ENCODE data around the gene MFSD11. TPM values are rescaled to one million over a fixed set of nuclear protein-coding genes. Genes with fewer than 3 reads are reported as not detected.
"Not testable (repeated sequence)": the region's sequence is repeated elsewhere in the genome, so short reads cannot be mapped to it uniquely, and the experiment has no call there.

MFSD11 gene
- total RNA-seq, 1 donor from 2014 or later: 42.3 TPM

GRCh38 chr17:76726776-76727718, 10.9 kb upstream of the MFSD11 start, which contains the start of gene METTL23:
Gene METTL23, plus strand, starts transcription at chr17:76726839. Its CDS starts 2,872 bp downstream, at chr17:76729711.
- peak; percentile 68 for DNase-seq

GRCh38 chr17:76727745-76728456, 10.0 kb upstream of the MFSD11 start:
- no peak for DNase-seq

DNA sequence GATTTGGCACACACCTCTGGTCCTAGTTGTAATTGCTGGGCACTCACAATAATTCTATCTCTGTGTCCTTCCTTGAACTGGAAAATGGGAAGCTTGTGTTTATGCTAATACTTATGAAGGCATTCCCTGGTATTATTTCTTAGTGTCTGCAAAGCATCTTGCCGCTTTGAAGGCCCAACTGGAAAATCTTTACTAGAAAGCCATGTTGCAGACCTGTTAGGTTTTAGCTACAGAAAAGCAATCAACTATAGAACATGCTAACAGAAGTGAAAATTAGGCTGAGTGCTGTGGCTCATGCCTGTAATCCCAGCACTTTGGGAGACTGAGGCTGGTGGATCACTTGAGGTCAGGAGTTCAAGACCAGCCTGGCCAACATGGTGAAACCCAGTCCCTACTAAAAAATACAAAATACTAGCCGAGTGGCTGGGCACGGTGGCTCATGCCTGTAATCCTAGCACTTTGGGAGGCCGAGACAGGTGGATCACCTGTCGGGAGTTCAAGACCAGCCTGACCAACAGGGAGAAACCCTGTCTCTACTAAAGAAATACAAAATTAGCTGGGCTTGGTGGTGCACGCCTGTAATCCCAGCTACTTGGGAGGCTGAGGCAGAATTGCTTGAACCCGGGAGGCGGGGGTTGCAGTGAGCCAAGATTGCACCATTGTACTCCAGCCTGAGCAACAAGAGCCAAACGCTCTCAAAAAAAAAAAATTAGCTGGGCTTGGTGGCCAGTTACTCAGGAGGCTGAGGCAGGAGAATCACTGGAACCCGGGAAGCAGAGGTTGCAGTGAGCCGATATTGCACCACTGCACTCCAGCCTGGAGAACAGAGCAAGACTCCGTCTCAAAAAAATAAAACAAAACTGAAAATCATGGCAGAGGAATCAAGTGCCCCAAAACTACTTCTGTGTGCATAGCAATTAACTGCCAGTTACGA, 5.9 kb upstream of the MFSD11 start:
- not testable (repeated sequence) for DNase-seq

- no peak for DNase-seq
These were observed 4.9 kb upstream of the MFSD11 start for GRCh38 chr17:76732734-76733617.

DNA sequence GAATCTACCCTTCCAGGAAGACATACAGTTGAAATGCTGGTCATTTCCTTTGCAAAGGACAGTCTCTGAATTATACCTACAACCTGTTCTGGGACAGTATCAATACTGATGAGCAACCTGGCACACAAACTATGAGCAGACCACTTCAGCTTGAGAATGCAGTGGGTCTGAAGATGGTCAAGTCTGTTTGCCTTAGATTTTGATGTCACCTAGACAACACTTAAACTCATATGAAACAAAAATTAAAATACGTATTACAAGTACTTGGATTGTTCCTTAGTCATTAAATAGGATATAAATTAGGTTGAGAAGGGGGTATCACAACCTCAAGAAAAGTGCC, 4.3 kb upstream of the MFSD11 start:
- DNase-seq: no peak

- no peak for DNase-seq
These were observed 3.7 kb upstream of the MFSD11 start for GRCh38 chr17:76734080-76734840.

DNA sequence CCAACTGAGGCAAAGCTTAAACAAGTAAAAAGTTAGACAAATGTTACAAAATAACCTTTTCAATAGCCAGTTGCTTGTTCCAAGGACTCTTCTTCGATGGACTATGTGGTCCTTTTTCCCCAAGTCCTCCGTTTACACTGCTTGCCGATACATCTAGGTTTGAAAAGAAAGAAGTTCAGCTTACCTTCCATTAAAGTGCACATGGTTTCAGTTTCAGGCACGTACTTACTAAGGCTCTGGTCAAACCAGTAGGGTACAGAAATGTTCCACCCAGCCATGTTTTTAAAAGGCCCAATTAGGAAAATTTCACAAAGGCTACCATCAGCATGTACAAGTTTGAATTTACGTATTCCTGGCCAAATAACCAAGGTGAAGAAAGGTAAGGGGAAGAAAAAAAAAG, 2.9 kb upstream of the MFSD11 start:
- DNase-seq: no peak

DNA sequence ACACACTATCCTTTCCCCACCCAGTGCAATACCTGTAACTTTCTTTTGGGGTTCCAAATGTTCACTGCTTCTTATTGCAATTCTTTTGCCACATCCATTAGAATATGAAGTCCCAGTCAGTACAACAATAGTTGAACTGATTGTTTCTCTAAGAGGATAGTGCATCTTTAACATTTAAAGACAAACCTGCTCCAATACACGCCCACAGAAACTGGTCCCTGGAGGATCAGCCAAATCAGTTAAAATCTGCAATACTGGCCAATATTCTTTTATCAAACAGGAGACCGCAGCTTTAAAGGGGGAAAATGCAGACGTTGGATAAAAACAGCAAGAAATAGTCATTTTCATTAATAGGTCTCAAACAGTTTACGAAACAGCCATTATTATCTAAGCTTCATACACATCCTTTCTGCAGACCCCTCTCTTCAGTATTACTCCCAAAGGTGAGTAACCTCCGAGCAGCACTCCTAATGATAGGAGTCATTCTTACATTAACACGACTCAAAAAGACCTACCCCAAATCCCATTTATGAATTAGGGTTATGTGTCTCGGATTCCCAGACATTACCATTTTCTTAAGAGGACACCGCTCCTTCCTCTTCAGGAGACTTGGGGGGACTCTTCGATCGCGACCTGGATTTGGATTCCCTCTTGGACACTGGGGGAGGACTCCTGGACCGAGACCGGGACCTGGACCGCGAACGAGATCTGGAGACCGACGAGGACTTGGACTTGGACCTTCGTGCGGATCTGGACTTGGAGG, 2.2 kb upstream of the MFSD11 start:
- DNase-seq: no peak

DNA sequence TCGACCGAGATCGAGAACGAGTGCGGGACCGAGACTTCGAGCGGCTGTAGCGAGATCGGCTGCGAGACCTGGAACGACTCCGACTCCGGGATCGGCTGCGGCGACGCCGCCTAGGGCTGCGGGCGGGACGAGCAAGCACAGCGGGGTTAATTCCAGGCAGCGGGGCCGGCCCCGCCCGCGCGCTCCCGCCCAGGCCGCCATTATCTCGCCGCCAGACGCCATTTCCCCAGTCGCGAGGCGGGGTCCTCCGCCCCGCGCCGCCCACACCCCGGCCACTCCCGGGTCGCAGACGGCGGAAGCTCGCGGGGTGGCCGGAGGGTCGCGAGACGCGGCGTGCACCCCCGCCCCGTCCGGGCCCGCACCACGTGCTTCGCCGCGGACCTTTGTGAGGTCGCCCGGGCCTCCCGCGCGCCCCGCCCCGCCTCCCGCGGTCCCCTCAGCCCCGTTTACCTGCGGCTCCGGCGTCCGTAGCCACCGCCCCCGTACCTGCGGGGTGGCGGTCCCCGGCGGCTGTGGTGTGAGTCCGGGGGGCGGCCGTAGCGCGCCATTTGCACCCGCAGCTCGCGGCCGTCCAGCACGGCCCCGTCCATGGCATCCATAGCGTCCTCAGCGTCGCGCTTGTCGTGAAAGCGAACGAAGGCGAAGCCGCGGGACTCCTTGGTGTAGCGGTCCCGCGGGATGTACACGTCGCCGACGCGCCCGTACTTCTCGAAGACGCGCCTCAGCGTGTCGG, 1.4 kb upstream of the MFSD11 start:
- DNase-seq: peak; percentile 78

GRCh38 chr17:76737082-76737675, 740 bp upstream of the MFSD11 start, which contains the start of gene SRSF2:
Gene SRSF2, minus strand, starts transcription at chr17:76737331. Its CDS starts 171 bp downstream, at chr17:76737160.
- peak; percentile 98 for DNase-seq

DNA sequence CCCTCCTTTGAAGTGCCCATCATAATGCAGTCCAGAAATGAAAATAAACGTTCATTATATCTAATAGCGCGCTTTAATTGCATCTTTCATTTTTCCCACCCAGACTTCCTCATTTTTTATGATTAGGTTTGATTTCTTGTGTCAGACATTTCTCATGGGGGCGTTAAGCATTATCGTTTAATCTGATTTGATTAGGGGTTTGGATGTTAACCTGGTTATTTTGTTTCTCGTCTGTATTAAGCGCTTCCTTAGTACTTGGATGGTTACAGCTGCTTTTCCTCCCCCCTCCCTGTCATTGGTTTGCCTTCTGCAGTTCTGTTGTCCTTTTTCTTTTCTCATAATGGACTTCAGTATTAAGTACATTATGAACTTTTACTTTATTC, 540 bp downstream of the MFSD11 start:
- peak; percentile 39 for DNase-seq

DNA sequence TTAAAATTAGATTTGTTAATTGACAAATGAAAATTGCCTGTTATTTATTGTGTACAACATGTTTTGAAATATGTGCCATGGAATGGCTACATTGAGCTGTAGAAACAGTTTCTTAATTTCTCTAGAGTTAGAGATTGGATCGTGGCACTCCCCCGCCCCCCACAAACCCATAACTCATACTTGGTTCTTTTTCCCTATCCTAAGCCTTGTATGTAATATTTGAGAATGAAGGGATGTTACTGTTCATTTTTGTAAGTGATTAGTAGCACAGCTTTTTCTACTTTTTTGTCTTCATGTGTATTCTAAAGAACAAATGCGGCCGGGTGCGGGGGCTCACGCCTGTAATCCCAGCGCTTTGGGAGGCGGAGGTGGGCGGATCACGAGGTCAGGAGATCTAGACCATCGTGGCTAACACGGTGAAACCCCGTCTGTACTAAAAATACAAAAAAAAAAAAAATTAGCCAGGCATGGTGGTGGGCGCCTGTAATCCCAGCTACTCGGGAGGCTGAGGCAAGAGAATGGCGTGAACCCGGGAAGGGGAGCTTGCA, 1.7 kb downstream of the MFSD11 start:
- not testable (repeated sequence) for DNase-seq

GRCh38 chr17:76740329-76741118, 2.6 kb downstream of the MFSD11 start:
- no peak for DNase-seq

GRCh38 chr17:76742958-76743357, 5.0 kb downstream of the MFSD11 start:
- no peak for DNase-seq

GRCh38 chr17:76744747-76745146, 6.8 kb downstream of the MFSD11 start:
- no peak for DNase-seq

DNA sequence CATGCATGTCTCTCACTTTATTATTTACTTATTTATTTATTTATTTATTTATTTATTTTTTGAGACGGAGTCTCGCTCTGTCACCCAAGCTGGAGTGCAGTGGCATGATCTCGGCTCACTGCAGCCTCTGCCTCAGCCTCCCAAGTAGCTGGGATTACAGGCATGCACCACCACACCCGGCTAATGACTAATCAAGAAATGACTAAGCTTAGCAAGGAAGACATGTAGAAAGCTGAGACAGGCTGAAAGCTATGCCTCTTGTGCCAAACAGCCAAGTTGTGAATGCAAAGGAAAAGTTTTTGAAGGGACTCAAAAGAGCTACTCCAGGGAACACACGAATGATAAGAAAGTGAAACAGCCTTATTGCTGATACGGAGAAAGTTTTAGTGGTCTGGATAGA, 7.9 kb downstream of the MFSD11 start:
- not testable (repeated sequence) for DNase-seq

GRCh38 chr17:76747716-76748363, 9.9 kb downstream of the MFSD11 start:
- no peak for DNase-seq

Measured in skin of body (tissue), 2 donors.